Limb (tissue), 2 donors: ENCODE results near the gene RET.

Source experiments
- DNase-seq, 2 donors: peaks; one replicate each; pipeline ENCODE4 v3.0.0-alpha.2; 2016; ENCODE audit errors: extremely low spot score in 2 of 2

RET gene

GRCh38 chr10:43061760-43062159, 15.1 kb upstream of the RET start:
- no peak for DNase-seq

- DNase-seq = no peak
Observed at GRCh38 chr10:43062402-43063160, 14.3 kb upstream of the RET start.

- no peak for DNase-seq
Observed at GRCh38 chr10:43064331-43065075, 12.4 kb upstream of the RET start.

- no peak for DNase-seq
Observed at GRCh38 chr10:43065234-43065633, 11.6 kb upstream of the RET start.

GRCh38 chr10:43065761-43066160, 11.1 kb upstream of the RET start:
- no peak for DNase-seq

GRCh38 chr10:43066481-43066880, 10.4 kb upstream of the RET start:
- DNase-seq = no peak

- DNase-seq = no peak
Observed at GRCh38 chr10:43067391-43068135, 9.3 kb upstream of the RET start.

- no peak for DNase-seq
Observed at GRCh38 chr10:43068136-43068395, 8.8 kb upstream of the RET start.

GRCh38 chr10:43068471-43069210, 8.2 kb upstream of the RET start:
- DNase-seq = no peak

- no peak for DNase-seq
Observed at GRCh38 chr10:43069211-43069515, 7.7 kb upstream of the RET start.

- DNase-seq = no peak
Observed at GRCh38 chr10:43069579-43069978, 7.3 kb upstream of the RET start.

- no peak for DNase-seq
Observed at GRCh38 chr10:43070121-43071085, 6.5 kb upstream of the RET start.

GRCh38 chr10:43071865-43072650, 4.8 kb upstream of the RET start:
- no peak for DNase-seq

GRCh38 chr10:43073191-43073590, 3.7 kb upstream of the RET start:
- DNase-seq = no peak

- DNase-seq = no peak
Observed at GRCh38 chr10:43073721-43074120, 3.1 kb upstream of the RET start.

GRCh38 chr10:43074409-43074808, 2.5 kb upstream of the RET start:
- DNase-seq = no peak

GRCh38 chr10:43074827-43075611, 1.9 kb upstream of the RET start:
- no peak for DNase-seq

- no peak for DNase-seq
Observed at GRCh38 chr10:43075612-43076003, 1.3 kb upstream of the RET start.

GRCh38 chr10:43076311-43076875, 476 bp upstream of the RET start:
- no peak for DNase-seq
